DMS79 treated with DMSO at 0.1 percent for 48 hours (cell line): ENCODE results near the gene ANKRD30B.
"Not testable (repeated sequence)": the region's sequence is repeated elsewhere in the genome, so short reads cannot be mapped to it uniquely, and the experiment has no call there.

Experiments
- DNase-seq: peaks from one replicate; lab custom pipeline; 2025; lab: John Stamatoyannopoulos, UW

Gene ANKRD30B

DNA sequence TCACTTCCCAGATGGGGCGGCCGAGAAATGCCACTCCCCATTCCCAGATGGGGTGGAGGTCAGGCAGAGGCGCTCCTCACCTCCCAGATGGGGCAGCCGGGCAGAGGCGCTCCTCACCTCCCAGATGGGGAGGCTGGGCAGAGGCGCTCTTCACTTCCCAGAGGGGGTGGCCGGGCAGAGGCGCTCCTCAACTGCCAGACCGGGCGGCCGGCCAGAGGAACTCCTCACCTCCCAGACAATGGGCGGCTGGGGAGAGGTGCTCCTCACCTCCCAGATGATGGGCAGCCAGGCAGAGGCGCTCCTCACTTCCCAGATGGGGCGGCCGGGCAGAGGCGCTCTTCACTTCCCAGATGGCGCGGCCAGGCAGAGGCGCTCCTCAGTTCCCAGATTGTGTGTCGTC lies 108.3 kb downstream of the ANKRD30B start:
- DNase-seq, result not testable (repeated sequence)

DNA sequence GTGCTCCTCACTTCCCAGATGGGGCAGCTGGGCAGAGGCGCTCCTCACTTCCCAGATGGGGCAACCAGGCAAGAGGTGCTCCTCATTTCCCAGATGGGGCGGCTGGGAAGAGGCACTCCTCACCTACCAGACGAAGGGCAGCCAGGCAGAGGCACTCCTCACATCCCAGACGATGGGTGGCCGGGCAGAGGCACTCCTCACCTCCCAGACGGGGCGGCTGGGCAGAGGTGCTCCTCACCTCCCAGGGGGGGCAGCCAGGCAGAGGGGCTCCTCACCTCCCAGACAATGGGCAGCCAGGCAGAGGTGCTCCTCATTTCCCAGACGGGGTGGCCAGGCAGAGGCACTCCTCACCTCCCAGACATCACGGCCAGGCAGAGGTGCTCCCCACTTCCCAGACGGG lies 110.5 kb downstream of the ANKRD30B start:
- DNase-seq, result not testable (repeated sequence)

DNA sequence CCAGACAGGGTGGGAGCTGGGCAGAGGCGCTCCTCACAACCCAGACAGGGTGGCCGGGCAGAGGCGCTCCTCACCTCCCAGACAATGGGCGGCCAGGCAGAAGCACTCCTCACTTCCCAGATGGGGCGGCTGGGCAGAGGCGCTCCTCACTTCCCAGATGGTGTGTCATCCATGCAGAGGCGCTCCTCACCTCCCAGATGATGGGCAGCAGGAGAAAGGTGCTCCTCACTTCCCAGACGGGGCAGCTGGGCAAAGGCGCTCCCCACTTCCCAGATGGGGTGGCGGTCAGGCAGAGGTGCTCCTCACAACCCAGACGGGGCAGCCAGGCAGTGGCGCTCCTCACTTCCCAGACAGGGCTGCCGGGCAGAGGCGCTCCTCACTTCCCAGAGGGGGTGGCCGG lies 112.0 kb downstream of the ANKRD30B start:
- DNase-seq, result not testable (repeated sequence)

DNA sequence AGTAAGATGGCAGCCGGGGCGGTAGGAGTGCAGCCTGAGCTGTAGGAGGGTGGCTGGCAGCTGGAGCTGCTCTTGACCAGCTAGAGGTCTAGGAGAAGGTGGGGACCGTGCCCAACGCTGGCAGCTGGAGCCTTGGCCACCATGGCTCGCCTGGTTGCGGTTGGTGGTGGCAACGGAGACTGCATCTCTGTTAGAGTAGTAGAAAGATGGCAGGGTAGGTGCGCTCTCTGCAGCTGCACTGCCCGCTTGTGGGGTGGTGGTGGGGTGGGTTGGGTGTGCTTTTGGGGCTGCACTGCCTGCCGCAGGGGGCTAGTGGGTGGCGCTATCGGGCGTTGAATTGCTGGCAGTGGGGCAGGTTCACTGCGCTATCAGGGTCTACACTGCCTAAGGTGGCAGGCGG lies 118.5 kb downstream of the ANKRD30B start:
- DNase-seq, result not testable (repeated sequence)

DNA sequence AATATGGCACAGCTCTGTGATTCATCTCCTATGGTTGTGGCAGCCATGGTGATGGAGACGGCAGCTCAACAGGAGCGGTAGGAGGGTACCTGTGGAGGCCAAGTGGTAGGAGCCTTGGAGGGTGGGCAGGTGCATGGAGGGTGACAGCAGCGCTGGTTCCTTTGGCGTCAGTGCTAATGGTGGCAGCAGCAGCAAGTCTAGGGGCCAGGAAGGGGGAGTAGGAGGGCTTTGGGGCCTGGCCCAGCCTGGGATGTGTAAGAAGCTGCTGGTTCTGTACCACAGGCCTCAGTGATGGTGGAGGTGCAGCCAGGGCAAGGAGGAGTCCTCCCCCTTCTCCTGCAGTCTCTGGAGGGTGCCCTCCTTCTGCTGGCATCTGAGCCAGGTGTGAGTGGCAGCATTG lies 120.0 kb downstream of the ANKRD30B start:
- not testable (repeated sequence) for DNase-seq

DNA sequence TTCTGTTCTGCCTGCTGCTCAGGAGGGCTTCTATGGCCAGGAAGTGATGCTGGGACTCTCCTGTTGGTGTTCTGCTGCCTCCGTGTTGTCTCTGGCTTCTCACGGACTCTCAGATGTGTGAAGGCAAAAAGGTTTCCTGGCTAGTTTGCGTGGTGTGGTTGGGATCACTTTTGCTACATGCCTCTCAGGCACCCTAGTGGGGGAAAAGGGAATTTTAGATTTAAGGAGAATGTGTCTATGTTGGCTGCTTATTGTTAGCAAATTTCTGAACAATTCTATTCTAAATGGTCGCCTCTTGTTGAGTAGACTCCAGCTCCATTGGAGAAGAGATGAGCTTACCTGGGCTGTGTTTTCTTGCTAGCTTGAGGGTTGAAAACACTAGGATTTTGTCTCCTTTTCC lies 120.9 kb downstream of the ANKRD30B start:
- DNase-seq, result not testable (repeated sequence)

DNA sequence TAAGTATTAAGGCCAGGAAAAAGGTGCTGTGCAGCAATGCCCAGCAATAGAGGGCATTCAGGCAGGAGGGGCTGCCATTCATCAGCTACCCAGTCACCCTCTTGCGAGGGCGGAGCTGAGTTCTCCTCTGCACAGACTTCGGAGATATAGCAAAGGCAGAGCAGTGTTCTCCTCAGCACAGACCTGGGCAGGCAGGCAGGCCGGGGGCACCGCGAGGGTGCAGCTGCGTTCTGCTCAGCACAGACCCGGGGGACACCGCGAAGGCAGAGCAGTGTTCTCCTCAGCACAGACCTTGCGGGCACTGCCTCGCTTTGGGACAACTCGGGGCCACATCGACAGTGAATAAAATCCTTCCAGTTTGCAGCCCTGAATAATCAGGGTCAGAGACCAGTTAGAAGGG lies 130.9 kb downstream of the ANKRD30B start:
- DNase-seq, result not testable (repeated sequence)

DNA sequence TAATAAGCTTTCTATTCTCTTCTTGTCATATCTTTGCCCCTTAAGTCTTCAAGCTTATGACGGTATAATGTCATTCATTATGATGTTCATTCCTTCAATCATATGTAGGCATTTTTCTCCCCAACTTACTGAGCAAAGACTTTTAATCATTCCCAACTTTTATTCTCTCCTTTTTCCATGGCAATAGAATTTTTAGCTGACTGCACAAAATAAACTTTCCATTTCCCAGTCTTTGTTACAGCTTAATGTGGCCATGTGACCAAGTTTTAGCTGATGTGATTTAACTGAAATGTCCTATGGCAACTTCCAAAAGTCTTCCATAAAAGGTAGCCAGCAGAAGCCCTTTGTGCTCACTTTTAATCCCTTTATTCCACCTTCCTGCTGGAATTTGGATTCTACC lies 152.5 kb downstream of the ANKRD30B start:
- no peak for DNase-seq
